GM19397 (cell line): ENCODE results near the gene PARD6B.

Source experiments
- ATAC-seq: cut with Tn5 transposase; IDR thresholded peaks from one replicate; pipeline ENCODE4 v1.9.1; 2021; ENCODE audit warnings: mild to moderate bottlenecking, moderate library complexity; ENCODE audit not compliant: unreplicated experiment

PARD6B gene

GRCh38 chr20:50721881-50722281, 9.5 kb upstream of the PARD6B start:
- ATAC-seq = no peak

GRCh38 chr20:50722424-50723155, 8.8 kb upstream of the PARD6B start:
- ATAC-seq = no peak

GRCh38 chr20:50723672-50724071, 7.7 kb upstream of the PARD6B start:
- ATAC-seq = no peak

GRCh38 chr20:50724112-50724725, 7.2 kb upstream of the PARD6B start:
- no peak for ATAC-seq

- no peak for ATAC-seq
Measured at GRCh38 chr20:50724851-50725723, 6.3 kb upstream of the PARD6B start.

- ATAC-seq = no peak
Measured at GRCh38 chr20:50725724-50726005, 5.7 kb upstream of the PARD6B start.

- ATAC-seq = no peak
Measured at GRCh38 chr20:50726955-50727791, 4.2 kb upstream of the PARD6B start.

GRCh38 chr20:50727792-50728485, 3.4 kb upstream of the PARD6B start:
- no peak for ATAC-seq

GRCh38 chr20:50728486-50728980, 2.8 kb upstream of the PARD6B start:
- no peak for ATAC-seq

GRCh38 chr20:50728981-50729874, 2.2 kb upstream of the PARD6B start:
- no peak for ATAC-seq

- no peak for ATAC-seq
Measured at GRCh38 chr20:50729901-50730764, 1.2 kb upstream of the PARD6B start.

GRCh38 chr20:50730765-50731054, 670 bp upstream of the PARD6B start:
- ATAC-seq = no peak

GRCh38 chr20:50731930-50732690, 730 bp downstream of the PARD6B start:
- no peak for ATAC-seq

- ATAC-seq = no peak
Measured at GRCh38 chr20:50733644-50734349, 2.4 kb downstream of the PARD6B start.

- no peak for ATAC-seq
Measured at GRCh38 chr20:50734730-50735679, 3.6 kb downstream of the PARD6B start.

- no peak for ATAC-seq
Measured at GRCh38 chr20:50735813-50736212, 4.4 kb downstream of the PARD6B start.
